H9 (cell line): Measurements from ENCODE around the gene CDC42EP3. TPM values are rescaled to one million over a fixed set of nuclear protein-coding genes. Genes with fewer than 3 reads are reported as not detected.

ENCODE experiments used
- DNase-seq: peaks from one replicate; pipeline ENCODE4 v3.0.0-alpha.2; 2017
- H2AFZ ChIP-seq: one replicate; pipeline ENCODE4 v1.6.1; 2013; ENCODE audit warnings: mild to moderate bottlenecking, low read length, control low read depth, moderate library complexity
- H2AK5ac ChIP-seq: 2 replicates; pipeline ENCODE4 v1.6.1; 2013; ENCODE audit warnings: low read length, control low read depth, mixed read lengths; ENCODE audit not compliant: insufficient read length
- H2BK120ac ChIP-seq: one replicate; pipeline ENCODE4 v1.6.1; 2013; ENCODE audit warnings: low read depth, mild to moderate bottlenecking, low read length, control low read depth, inconsistent platforms; ENCODE audit not compliant: poor library complexity, severe bottlenecking
- H2BK12ac ChIP-seq: 2 replicates; pipeline ENCODE4 v1.6.1; 2013; ENCODE audit warnings: low read length, control low read depth, mixed read lengths, low read depth; ENCODE audit not compliant: insufficient read length
- H2BK15ac ChIP-seq: 2 replicates; pipeline ENCODE4 v1.6.1; 2013; ENCODE audit warnings: low read depth, low read length, control low read depth
- H2BK20ac ChIP-seq: one replicate; pipeline ENCODE4 v1.6.1; 2013; ENCODE audit warnings: low read depth, mild to moderate bottlenecking, low read length, control low read depth, inconsistent platforms; ENCODE audit not compliant: poor library complexity, severe bottlenecking
- H2BK5ac ChIP-seq: 2 replicates; pipeline ENCODE4 v1.6.1; 2013; ENCODE audit warnings: low read length, control low read depth, mixed read lengths; ENCODE audit not compliant: insufficient read length
- H3K14ac ChIP-seq: 2 replicates; pipeline ENCODE4 v1.6.1; 2013; ENCODE audit warnings: low read length, control low read depth; ENCODE audit not compliant: insufficient read depth
- H3K18ac ChIP-seq: 2 replicates; pipeline ENCODE4 v1.6.1; 2013; ENCODE audit warnings: low read depth, mild to moderate bottlenecking, mixed read lengths, low read length, control low read depth; ENCODE audit not compliant: insufficient read length
- H3K23ac ChIP-seq: 2 replicates; pipeline ENCODE4 v1.6.1; 2013; ENCODE audit warnings: low read length, control low read depth, mixed read lengths, low read depth; ENCODE audit not compliant: insufficient read length
- H3K23me2 ChIP-seq: 2 replicates; pipeline ENCODE4 v1.6.1; 2013; ENCODE audit warnings: low read depth, mild to moderate bottlenecking, mixed read lengths, low read length, control low read depth; ENCODE audit not compliant: insufficient read length, poor library complexity, severe bottlenecking
- H3K27ac ChIP-seq: 2 replicates; pipeline ENCODE4 v1.5.1; 2013; ENCODE audit warnings: low read length, control low read depth, mixed read lengths, low read depth; ENCODE audit not compliant: insufficient read length
- H3K27me3 ChIP-seq: 2 replicates; pipeline ENCODE4 v1.6.1; 2013; ENCODE audit warnings: low read length, control low read depth, inconsistent platforms; ENCODE audit not compliant: insufficient read depth
- H3K4ac ChIP-seq: 2 replicates; pipeline ENCODE4 v1.6.1; 2013; ENCODE audit warnings: low read depth, mild to moderate bottlenecking, control low read depth, inconsistent platforms, low read length, moderate library complexity
- H3K4me1 ChIP-seq: 2 replicates; pipeline ENCODE4 v1.6.1; 2013; ENCODE audit warnings: low read length, control low read depth, inconsistent platforms; ENCODE audit not compliant: insufficient read depth
- H3K4me2 ChIP-seq: 2 replicates; pipeline ENCODE4 v1.6.1; 2013; ENCODE audit warnings: low read length, control low read depth, mixed read lengths; ENCODE audit not compliant: insufficient read length, insufficient read depth
- H3K56ac ChIP-seq: 2 replicates; pipeline ENCODE4 v1.6.1; 2013; ENCODE audit warnings: low read depth, mild to moderate bottlenecking, mixed read lengths, low read length, control low read depth; ENCODE audit not compliant: insufficient read length
- H3K79me1 ChIP-seq: 2 replicates; pipeline ENCODE4 v1.6.1; 2013; ENCODE audit warnings: low read depth, mild to moderate bottlenecking, moderate library complexity, low read length, control low read depth, inconsistent platforms; ENCODE audit not compliant: insufficient read depth, poor library complexity, severe bottlenecking
- H3K79me2 ChIP-seq: 2 replicates; pipeline ENCODE4 v1.6.1; 2013; ENCODE audit warnings: low read length, control low read depth, inconsistent platforms; ENCODE audit not compliant: insufficient read depth
- H3K9ac ChIP-seq: 2 replicates; pipeline ENCODE4 v1.6.1; 2013; ENCODE audit warnings: low read length, control low read depth, mixed read lengths; ENCODE audit not compliant: insufficient read length; ENCODE audit errors: extremely low read depth
- H3K9me3 ChIP-seq: one replicate; pipeline ENCODE4 v1.6.1; 2013; ENCODE audit warnings: low read depth, low read length, inconsistent platforms; ENCODE audit not compliant: control insufficient read depth
- H3T11ph ChIP-seq: one replicate; pipeline ENCODE4 v1.6.1; 2013; ENCODE audit warnings: mild to moderate bottlenecking, low read length, control low read depth, inconsistent platforms
- H4K20me1 ChIP-seq: one replicate; pipeline ENCODE4 v1.6.1; 2013; ENCODE audit not compliant: control insufficient read depth, insufficient read length, insufficient read depth
- H4K5ac ChIP-seq: 2 replicates; pipeline ENCODE4 v1.6.1; 2013; ENCODE audit warnings: low read depth, mild to moderate bottlenecking, mixed read lengths, low read length, control low read depth; ENCODE audit not compliant: insufficient read length
- H4K8ac ChIP-seq: replicated peaks from 2 replicates; pipeline ENCODE4 v1.6.1; 2013; ENCODE audit warnings: low read length, control low read depth, mixed read lengths, low read depth; ENCODE audit not compliant: insufficient read length
- H4K91ac ChIP-seq: 2 replicates; pipeline ENCODE4 v1.6.1; 2013; ENCODE audit warnings: low read depth, mild to moderate bottlenecking, moderate library complexity, mixed read lengths, low read length, control low read depth; ENCODE audit not compliant: insufficient read length
- H3K27ac Mint-ChIP-seq, 3 experiments: 2 replicates in 2 of 3; 3 replicates in 1 of 3; pipeline ENCODE4 v1.8.0; 2020 to 2021; ENCODE audit warnings: mixed read lengths in 3 of 3, mild to moderate bottlenecking in 1 of 3, moderate library complexity in 1 of 3
- H3K27me3 Mint-ChIP-seq: 2 replicates; pipeline ENCODE4 v1.8.0; 2021; ENCODE audit warnings: low read depth, mild to moderate bottlenecking, moderate library complexity, mixed read lengths
- H3K36me3 Mint-ChIP-seq, 3 experiments: 2 replicates in 2 of 3; 3 replicates in 1 of 3; pipeline ENCODE4 v1.8.0; 2020 to 2021; ENCODE audit warnings: low read depth in 3 of 3, mixed read lengths in 3 of 3; ENCODE audit not compliant: insufficient read depth in 1 of 3
- H3K4me1 Mint-ChIP-seq, 2 experiments: 2 replicates each; pipeline ENCODE4 v1.8.0; 2020; ENCODE audit warnings: mixed read lengths in 2 of 2
- H3K4me3 Mint-ChIP-seq, 2 experiments: 2 replicates in 1 of 2; 3 replicates in 1 of 2; pipeline ENCODE4 v1.8.0; 2020 to 2021; ENCODE audit warnings: mild to moderate bottlenecking in 2 of 2, mixed read lengths in 2 of 2, moderate library complexity in 1 of 2
- H3K9me3 Mint-ChIP-seq, 2 experiments: 2 replicates in 1 of 2; 3 replicates in 1 of 2; pipeline ENCODE4 v1.8.0; 2020; ENCODE audit warnings: mild to moderate bottlenecking in 2 of 2, mixed read lengths in 2 of 2, moderate library complexity in 1 of 2
- WGBS: extraction: QIAGEN DNeasy Blood & Tissue Kit; methylation state at CpG from one replicate; pipeline ENCODE4 v1.1.7; 2013; ENCODE audit warnings: missing lambda C conversion rate, low lambda C conversion rate, mixed read lengths; ENCODE audit not compliant: insufficient read length; ENCODE audit errors: extremely low coverage; 5-methylcytosine and 5-hydroxymethylcytosine counted together
- total RNA-seq: library from RNA; stranded (reverse); gene quantifications from 2 replicates; pipeline ENCODE4 v1.2.1, GENCODE V29; 2021
- TF ChIP-seq, protein P1 (sequence below): fragments of 200-600 bp; sonication (generic); conservative IDR thresholded peaks from 3 replicates; pipeline ENCODE4 v1.8.0; 2021; ENCODE audit warnings: antibody characterized with exemption, mild to moderate bottlenecking

The CDC42EP3 gene
- total RNA-seq, 1 experiment from 2014 or later, result 61.5 TPM

DNA sequence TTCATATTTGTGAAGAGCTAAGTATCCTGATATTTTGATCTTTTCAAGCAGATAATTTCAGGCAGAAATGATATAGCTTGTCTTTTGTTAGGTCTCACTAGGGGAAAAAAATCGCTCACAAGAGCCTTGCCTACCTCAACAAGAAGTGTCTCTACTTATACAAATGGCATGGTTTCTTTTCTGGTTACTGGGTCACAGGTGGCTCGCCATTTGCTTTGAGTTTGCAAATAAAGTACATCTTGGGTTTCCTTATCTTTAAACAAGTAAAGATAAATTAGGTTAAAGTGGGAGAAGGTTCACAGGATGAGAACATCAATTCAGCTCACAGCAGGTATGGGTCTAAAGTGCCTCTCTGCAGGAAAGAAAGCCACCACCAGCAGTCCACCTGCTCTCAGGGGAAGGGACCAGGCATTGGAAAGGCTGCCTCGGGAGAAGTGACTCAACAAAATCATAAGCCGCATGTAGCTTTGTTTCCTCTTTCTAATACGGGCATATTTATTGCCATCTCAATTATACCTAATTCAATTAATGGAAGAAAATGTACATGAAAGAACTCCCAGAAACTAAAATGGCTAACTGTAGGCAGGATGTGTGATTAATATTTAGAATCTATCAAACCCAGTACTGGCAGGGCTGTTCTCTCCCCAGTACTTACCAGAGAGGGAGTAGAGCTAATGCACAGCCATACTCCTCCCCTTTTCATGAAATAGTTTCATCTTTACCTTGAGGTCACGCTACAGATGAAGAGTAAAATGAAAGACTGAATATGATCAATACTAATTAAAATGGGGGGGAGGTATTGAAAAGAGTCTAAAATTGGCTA lies 28.3 kb downstream of the CDC42EP3 start:
- Histone ChIP-seq H2BK5ac (no peak overlapping the region), H3K79me2 (0 out of 2 replicates have a peak, but pooled peaks cover 2% of the 10 kb centered on the region), H3K14ac (no peak overlapping the region), H3K79me1 (peaks cover 7% of the 10 kb centered on the region), H2BK120ac (no peak overlapping the region), H3K56ac (no peak overlapping the region), H3T11ph (no peak overlapping the region), H3K4ac (no peak overlapping the region), H2BK12ac (no peak overlapping the region), H4K8ac (no peak overlapping the region), H4K5ac (no peak overlapping the region), H2AK5ac (no peak overlapping the region), H3K9ac (no peak overlapping the region), H3K27ac (no peak overlapping the region), H2BK15ac (no peak overlapping the region), H3K4me1 (no peaks in the 10 kb centered on the region), H3K27me3 (no peaks in the 10 kb centered on the region), H3K18ac (no peak overlapping the region), H4K20me1 (no peaks in the 10 kb centered on the region), H3K23me2 (no peaks in the 10 kb centered on the region), H2AFZ (no peak overlapping the region), H3K9me3 (no peaks in the 10 kb centered on the region), H2BK20ac (no peak overlapping the region), H3K4me2 (no peak overlapping the region), H4K91ac (no peak overlapping the region), H3K23ac (no peak overlapping the region)
- H3K4me1 Mint-ChIP-seq, result peaks cover 4 to 5% of the 10 kb centered on the region in 2 experiments
- TF ChIP-seq, protein P1, sequence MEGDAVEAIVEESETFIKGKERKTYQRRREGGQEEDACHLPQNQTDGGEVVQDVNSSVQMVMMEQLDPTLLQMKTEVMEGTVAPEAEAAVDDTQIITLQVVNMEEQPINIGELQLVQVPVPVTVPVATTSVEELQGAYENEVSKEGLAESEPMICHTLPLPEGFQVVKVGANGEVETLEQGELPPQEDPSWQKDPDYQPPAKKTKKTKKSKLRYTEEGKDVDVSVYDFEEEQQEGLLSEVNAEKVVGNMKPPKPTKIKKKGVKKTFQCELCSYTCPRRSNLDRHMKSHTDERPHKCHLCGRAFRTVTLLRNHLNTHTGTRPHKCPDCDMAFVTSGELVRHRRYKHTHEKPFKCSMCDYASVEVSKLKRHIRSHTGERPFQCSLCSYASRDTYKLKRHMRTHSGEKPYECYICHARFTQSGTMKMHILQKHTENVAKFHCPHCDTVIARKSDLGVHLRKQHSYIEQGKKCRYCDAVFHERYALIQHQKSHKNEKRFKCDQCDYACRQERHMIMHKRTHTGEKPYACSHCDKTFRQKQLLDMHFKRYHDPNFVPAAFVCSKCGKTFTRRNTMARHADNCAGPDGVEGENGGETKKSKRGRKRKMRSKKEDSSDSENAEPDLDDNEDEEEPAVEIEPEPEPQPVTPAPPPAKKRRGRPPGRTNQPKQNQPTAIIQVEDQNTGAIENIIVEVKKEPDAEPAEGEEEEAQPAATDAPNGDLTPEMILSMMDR, result no peak
- no peak for DNase-seq
- H3K4me3 Mint-ChIP-seq, result no peak overlapping the region
- peaks cover 48 to 73% (median 64%) of the 10 kb centered on the region in 3 experiments for H3K36me3 Mint-ChIP-seq
- no peaks in the 10 kb centered on the region for H3K27me3 Mint-ChIP-seq
- no peak overlapping the region for H3K27ac Mint-ChIP-seq
- no CpG with 5 or more reads among the region's 6 CpGs for WGBS
- peaks cover 10% of the 10 kb centered on the region in 2 experiments for H3K9me3 Mint-ChIP-seq
